CD14-positive monocyte (primary cell): ENCODE measurements around the gene HES7. TPM values are rescaled to one million over a fixed set of nuclear protein-coding genes. Genes with fewer than 3 reads are reported as not detected.

Source experiments
- DNase-seq, 3 donors: peaks; one replicate each; pipeline ENCODE4 v3.0.0-alpha.2; 2011 to 2022
- H2AFZ ChIP-seq: 2 replicates; pipeline ENCODE4 v1.6.0; 2012; ENCODE audit warnings: mild to moderate bottlenecking, low read depth, low read length, inconsistent platforms; ENCODE audit not compliant: insufficient read depth, poor library complexity, severe bottlenecking
- H3K27ac ChIP-seq, 2 donors: 1 replicate in 1 of 2; 2 replicates in 1 of 2; pipeline ENCODE4 v1.5.1; 2012 to 2013; ENCODE audit warnings: low read length in 2 of 2, control low read depth in 1 of 2, inconsistent platforms in 1 of 2, low read depth in 1 of 2, mild to moderate bottlenecking in 1 of 2
- H3K27me3 ChIP-seq, 2 donors: one replicate each; pipeline versions ENCODE4 v1.6.0 to v1.6.1; 2011 to 2013; ENCODE audit warnings: low read length in 2 of 2; ENCODE audit not compliant: control insufficient read depth in 2 of 2, insufficient read depth in 2 of 2
- H3K36me3 ChIP-seq, 2 donors: replicated peaks in 1 of 2; 1 replicate in 1 of 2; 2 replicates in 1 of 2; pipeline versions ENCODE4 v1.5.1 to v1.6.1; 2012 to 2013; ENCODE audit warnings: low read length in 2 of 2, control low read depth in 1 of 2, inconsistent platforms in 1 of 2, mild to moderate bottlenecking in 1 of 2; ENCODE audit not compliant: insufficient read depth in 2 of 2, control insufficient read depth in 1 of 2
- H3K4me1 ChIP-seq, 2 donors: 1 replicate in 1 of 2; 2 replicates in 1 of 2; pipeline versions ENCODE4 v1.5.1 to v1.6.1; 2012 to 2013; ENCODE audit warnings: low read length in 2 of 2, control low read depth in 1 of 2, inconsistent platforms in 1 of 2, mild to moderate bottlenecking in 1 of 2, moderate library complexity in 1 of 2; ENCODE audit not compliant: insufficient read depth in 2 of 2, control insufficient read depth in 1 of 2
- H3K4me2 ChIP-seq: replicated peaks from 2 replicates; pipeline ENCODE3; 2012; ENCODE audit warnings: low read length, moderate library complexity, mild to moderate bottlenecking; ENCODE audit not compliant: poor library complexity, severe bottlenecking; ENCODE audit errors: extremely low read depth
- H3K4me3 ChIP-seq, 3 experiments: fragments of 200-600 bp in 1 of 3; sonication (generic) in 1 of 3; replicated peaks in 1 of 3; 1 replicate in 2 of 3; 2 replicates in 1 of 3; pipeline ENCODE4 v1.5.1; 2011 to 2013; ENCODE audit warnings: low read length in 3 of 3, mild to moderate bottlenecking in 3 of 3, control low read depth in 2 of 3, low read depth in 2 of 3, inconsistent platforms in 1 of 3, moderate library complexity in 1 of 3
- H3K79me2 ChIP-seq: 2 replicates; pipeline ENCODE4 v1.6.0; 2012; ENCODE audit warnings: mild to moderate bottlenecking, control low read depth, inconsistent platforms, low read length, moderate library complexity; ENCODE audit not compliant: insufficient read depth
- H3K9ac ChIP-seq: 2 replicates; pipeline ENCODE4 v1.6.0; 2017; ENCODE audit warnings: low read length, mild to moderate bottlenecking; ENCODE audit not compliant: insufficient read depth, poor library complexity, severe bottlenecking
- H3K9me3 ChIP-seq, 2 donors: replicated peaks in 1 of 2; 1 replicate in 1 of 2; 2 replicates in 1 of 2; pipeline versions ENCODE4 v1.5.1 to v1.6.1; 2012 to 2013; ENCODE audit warnings: low read length in 2 of 2, control low read depth in 1 of 2; ENCODE audit not compliant: control insufficient read depth in 1 of 2, insufficient read depth in 1 of 2
- H4K20me1 ChIP-seq: 2 replicates; pipeline ENCODE4 v1.6.0; 2012; ENCODE audit warnings: mild to moderate bottlenecking, low read length, control low read depth, moderate library complexity; ENCODE audit not compliant: insufficient read depth
- H3K27ac Mint-ChIP-seq, 7 donors: one replicate each; pipeline ENCODE4 v1.8.0; 2020; ENCODE audit warnings: mild to moderate bottlenecking in 7 of 7, mixed read lengths in 7 of 7, moderate library complexity in 6 of 7, inconsistent platforms in 2 of 7
- H3K27me3 Mint-ChIP-seq, 3 donors: one replicate each; pipeline ENCODE4 v1.8.0; 2021 to 2022; ENCODE audit warnings: low read depth in 3 of 3, mild to moderate bottlenecking in 3 of 3, mixed read lengths in 3 of 3, moderate library complexity in 3 of 3, inconsistent platforms in 1 of 3
- H3K36me3 Mint-ChIP-seq, 2 donors: one replicate each; pipeline ENCODE4 v1.8.0; 2020; ENCODE audit warnings: mixed read lengths in 2 of 2, inconsistent platforms in 1 of 2, mild to moderate bottlenecking in 1 of 2
- H3K4me1 Mint-ChIP-seq: one replicate; pipeline ENCODE4 v1.8.0; 2020; ENCODE audit warnings: mild to moderate bottlenecking, mixed read lengths
- H3K4me3 Mint-ChIP-seq, 2 donors: one replicate each; pipeline ENCODE4 v1.8.0; 2020; ENCODE audit warnings: mild to moderate bottlenecking in 2 of 2, mixed read lengths in 2 of 2, moderate library complexity in 1 of 2
- H3K9me3 Mint-ChIP-seq, 7 donors: one replicate each; pipeline ENCODE4 v1.8.0; 2020 to 2022; ENCODE audit warnings: mixed read lengths in 7 of 7, mild to moderate bottlenecking in 6 of 7, moderate library complexity in 6 of 7, inconsistent platforms in 2 of 7
- CTCF ChIP-seq: fragments of 200-600 bp; IDR thresholded peaks from one replicate; pipeline ENCODE4 v1.8.0; 2022; ENCODE audit warnings: antibody characterized with exemption, mild to moderate bottlenecking
- WGBS: methylation state at CpG from one replicate; pipeline ENCODE4 v1.1.5; 2013; ENCODE audit warnings: missing lambda C conversion rate; ENCODE audit not compliant: insufficient coverage; 5-methylcytosine and 5-hydroxymethylcytosine counted together
- intact Hi-C, 2 donors: fragments of 100-400 bp; cut with micrococcal nuclease; formaldehyde crosslinking; loops; one replicate each; pipeline versions ENCODE4 v1.15.0 to v1.15.1; 2023
- polyA plus RNA-seq, 3 donors: library from polyadenylated mRNA; depleted of rRNA in 1 of 3; unstranded in 2 of 3; stranded (reverse) in 1 of 3; fragments of 300-500 nt in 2 of 3; fragments of >200 nt in 1 of 3; fragmentation: Illumina TruSeq in 2 of 3; gene quantifications; 1 replicate in 2 of 3; 2 replicates in 1 of 3; pipeline ENCODE4 v1.2.3, GENCODE V29; 2012 to 2021

HES7 gene
- polyA plus RNA-seq, 3 donors = not detected

GRCh38 chr17:8156246-8156992 lies 32.5 kb upstream of the HES7 start:
- Mint-ChIP-seq H3K4me1 (peaks cover 50% of the 10 kb centered on the region), H3K27ac (no peak overlapping the region), H3K36me3 (peaks cover 34 to 40% of the 10 kb centered on the region in 2 donors), H3K9me3 (peaks cover 0 to 4% (median 0%) of the 10 kb centered on the region in 7 donors), H3K27me3 (peaks cover 0 to 5% (median 0%) of the 10 kb centered on the region in 3 donors), H3K4me3 (no peak overlapping the region)
- Histone ChIP-seq H3K79me2 (peaks cover 26% of the 10 kb centered on the region), H3K9me3 (no peaks in the 10 kb centered on the region), H3K4me2 (peak overlapping the region; percentile 97), H3K36me3 (peaks cover 18 to 21% of the 10 kb centered on the region in 2 donors), H3K27me3 (no peaks in the 10 kb centered on the region), H4K20me1 (peaks cover 36% of the 10 kb centered on the region), H3K27ac (peak overlapping the region; percentile 89 to 99), H2AFZ (peak overlapping the region; percentile 21), H3K9ac (peak overlapping the region; percentile 89), H3K4me3 (peak overlapping the region; percentile 65 to 100 (median 88)), H3K4me1 (peaks cover 63 to 93% of the 10 kb centered on the region in 2 donors)
- intact Hi-C loops = loop anchor here (5.0 to 10.0 kb wide), 3 partner anchors 34 to 322 kb away; partner anchors contain the start of genes HES7 (in 1 of the 2) and KDM6B (in 1 of the 2)
- under 1% methylated on average over 57 of the region's 59 CpGs for WGBS
- TF ChIP-seq CTCF = no peak
- peak; percentile 100 for DNase-seq

GRCh38 chr17:8155996-8156245 lies 32.0 kb upstream of the HES7 start:
- Mint-ChIP-seq H3K36me3 (peaks cover 29 to 35% of the 10 kb centered on the region in 2 donors), H3K27ac (no peak overlapping the region), H3K4me1 (peaks cover 48% of the 10 kb centered on the region), H3K4me3 (no peak overlapping the region), H3K27me3 (peaks cover 0 to 5% (median 0%) of the 10 kb centered on the region in 3 donors), H3K9me3 (peaks cover 0 to 4% (median 0%) of the 10 kb centered on the region in 7 donors)
- no peak overlapping the region for H2AFZ ChIP-seq
- peak overlapping the region; percentile 89 for H3K9ac ChIP-seq
- H3K27ac ChIP-seq = peak overlapping the region; percentile 89 to 99
- WGBS = 0% methylated on average over 11 of the region's 11 CpGs
- H3K4me2 ChIP-seq = peak overlapping the region; percentile 97
- H3K79me2 ChIP-seq = peaks cover 26% of the 10 kb centered on the region
- no peaks in the 10 kb centered on the region for H3K27me3 ChIP-seq
- no peak for TF ChIP-seq CTCF
- H3K4me1 ChIP-seq = peaks cover 59 to 93% of the 10 kb centered on the region in 2 donors
- intact Hi-C loops = loop anchor here (5.0 to 10.0 kb wide), 3 partner anchors 34 to 321 kb away; partner anchors contain the start of genes HES7 (in 1 of the 2) and KDM6B (in 1 of the 2)
- peaks cover 41% of the 10 kb centered on the region for H4K20me1 ChIP-seq
- no peak for DNase-seq
- peak overlapping the region; percentile 65 to 100 (median 88) for H3K4me3 ChIP-seq
- no peaks in the 10 kb centered on the region for H3K9me3 ChIP-seq
- H3K36me3 ChIP-seq = peaks cover 13 to 16% of the 10 kb centered on the region in 2 donors
